Activated CD4-positive, alpha-beta T cell treated with anti-CD3 and anti-CD28 coated beads, Interleukin-2, Interleukin-4, amounts not matched to agents 100 ng/mL and 50 ng/mL, durations not matched to agents 16 hours and 8 hours (primary cell): ENCODE results near the gene SDHB.

Experiments
- DNase-seq: peaks from one replicate; pipeline ENCODE4 v3.0.0-alpha.2; 2020; ENCODE audit warnings: low spot score

The SDHB gene

GRCh38 chr1:17045634-17046333 is 8.0 kb downstream of the SDHB start:
- DNase-seq: peak; percentile 30

GRCh38 chr1:17045150-17045549 is 8.7 kb downstream of the SDHB start:
- no peak for DNase-seq

GRCh38 chr1:17043676-17044075 is 10.2 kb downstream of the SDHB start:
- no peak for DNase-seq

- no peak for DNase-seq
Observed at GRCh38 chr1:17040135-17040534, 13.7 kb downstream of the SDHB start.

GRCh38 chr1:17039522-17039921 is 14.3 kb downstream of the SDHB start:
- DNase-seq: no peak

GRCh38 chr1:17033481-17033880 is 20.4 kb downstream of the SDHB start:
- DNase-seq: no peak

GRCh38 chr1:17032741-17033140 is 21.1 kb downstream of the SDHB start:
- no peak for DNase-seq

GRCh38 chr1:17031436-17031835 is 22.4 kb downstream of the SDHB start:
- DNase-seq: no peak

GRCh38 chr1:17030206-17030605 is 23.6 kb downstream of the SDHB start:
- no peak for DNase-seq

GRCh38 chr1:17028662-17029188 is 25.1 kb downstream of the SDHB start:
- no peak for DNase-seq

- no peak for DNase-seq
Observed at GRCh38 chr1:17027900-17028299, 25.9 kb downstream of the SDHB start.

GRCh38 chr1:17027403-17027802 is 26.4 kb downstream of the SDHB start:
- no peak for DNase-seq

GRCh38 chr1:17024721-17025120 is 29.1 kb downstream of the SDHB start:
- no peak for DNase-seq

- no peak for DNase-seq
Observed at GRCh38 chr1:17023573-17023972, 30.3 kb downstream of the SDHB start.

- DNase-seq: no peak
Observed at GRCh38 chr1:17023102-17023501, 30.7 kb downstream of the SDHB start.

GRCh38 chr1:17021896-17022295 is 31.9 kb downstream of the SDHB start:
- no peak for DNase-seq

- no peak for DNase-seq
Observed at GRCh38 chr1:17020502-17020901, 33.3 kb downstream of the SDHB start.

- DNase-seq: no peak
Observed at GRCh38 chr1:17018849-17019248, 35.0 kb downstream of the SDHB start.

- no peak for DNase-seq
Observed at GRCh38 chr1:17017435-17017834, 36.4 kb downstream of the SDHB start.

GRCh38 chr1:17016317-17016661 is 37.5 kb downstream of the SDHB start:
- DNase-seq: no peak

GRCh38 chr1:17014671-17015567 is 38.9 kb downstream of the SDHB start:
- no peak for DNase-seq

GRCh38 chr1:17013491-17014320 is 40.1 kb downstream of the SDHB start:
- no peak for DNase-seq
